Activated CD4-positive, alpha-beta T cell treated with anti-CD3 and anti-CD28 coated beads for 48 hours (primary cell): ENCODE results near the gene KIF26A.

Experiments
- DNase-seq: peaks from one replicate; pipeline ENCODE4 v3.0.0-alpha.2; 2020

Gene KIF26A

GRCh38 chr14:104181761-104182530 lies 43.6 kb downstream of the KIF26A start:
- DNase-seq: no peak

GRCh38 chr14:104182857-104183425 lies 44.6 kb downstream of the KIF26A start:
- DNase-seq: no peak

GRCh38 chr14:104183796-104184195 lies 45.4 kb downstream of the KIF26A start:
- no peak for DNase-seq

- DNase-seq: no peak
Measured at GRCh38 chr14:104184506-104184905, 46.1 kb downstream of the KIF26A start.

DNA sequence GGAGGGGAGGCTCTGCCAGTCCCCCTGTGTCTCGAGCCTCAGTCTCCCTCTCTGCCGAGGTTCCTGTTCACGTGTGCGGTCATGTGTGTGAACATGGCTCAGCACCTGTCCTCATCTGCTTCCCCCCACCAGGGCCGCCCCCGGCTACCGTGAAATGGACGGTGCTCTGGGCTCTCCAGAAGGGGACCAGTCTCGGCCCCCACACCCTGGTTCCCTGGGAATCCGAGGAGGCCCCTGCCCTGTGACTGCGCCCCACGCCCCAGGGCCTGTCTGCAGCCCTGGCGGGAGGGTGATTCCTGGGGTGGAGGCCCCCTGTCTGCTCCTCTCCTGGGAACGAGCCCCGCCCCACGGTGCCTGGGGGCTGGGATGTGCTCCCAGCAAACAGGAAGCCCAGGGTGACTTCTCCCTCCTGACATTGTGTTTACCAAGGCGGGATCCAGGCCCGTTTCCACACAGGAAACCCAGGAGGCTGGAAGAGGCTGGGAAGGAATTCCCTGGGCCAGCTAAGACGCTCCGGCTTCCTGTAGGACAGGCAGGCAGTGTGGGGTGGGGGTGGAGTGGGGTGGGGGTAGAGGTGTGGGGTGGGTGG lies 46.6 kb downstream of the KIF26A start:
- no peak for DNase-seq

GRCh38 chr14:104185916-104186495 lies 47.6 kb downstream of the KIF26A start:
- no peak for DNase-seq

- DNase-seq: no peak
Measured at GRCh38 chr14:104186575-104186974, 48.2 kb downstream of the KIF26A start.

DNA sequence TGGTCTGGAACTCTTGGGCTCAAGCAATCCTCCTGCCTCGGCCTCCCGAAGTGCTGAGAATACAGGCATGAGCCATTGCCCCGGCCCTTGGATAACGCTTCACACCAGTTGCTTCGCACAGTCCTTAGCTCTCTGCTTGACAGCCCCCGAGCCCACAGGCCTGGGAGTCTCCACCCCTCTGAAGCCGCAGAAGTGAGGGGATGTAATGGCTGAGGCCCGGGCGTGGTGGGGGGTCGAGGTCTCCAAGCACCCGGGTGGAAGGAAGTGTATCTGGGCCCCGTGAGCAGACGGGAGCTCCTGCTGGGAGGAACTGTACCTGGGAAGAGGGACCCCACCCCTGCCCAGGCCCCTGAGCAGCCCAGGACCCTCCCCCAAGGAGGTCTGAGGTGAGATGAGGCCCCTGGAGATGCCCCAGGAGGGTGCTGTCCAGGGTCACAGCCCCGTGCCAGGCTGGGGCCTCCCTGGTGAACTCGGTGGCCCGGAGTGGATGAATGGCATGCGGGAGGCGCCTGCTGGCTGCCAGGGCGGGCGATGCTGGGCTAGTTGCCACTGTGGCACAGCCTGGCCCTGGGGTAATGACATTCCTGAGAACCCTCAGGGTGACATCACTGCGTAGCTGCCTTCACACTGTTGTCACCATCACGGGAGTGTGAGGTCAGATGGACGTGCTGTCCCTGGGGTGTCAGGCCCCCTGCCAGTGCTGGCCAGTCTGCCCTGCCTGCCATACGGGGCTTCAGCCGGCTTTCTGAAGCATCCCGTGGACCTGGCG lies 48.9 kb downstream of the KIF26A start:
- DNase-seq: no peak

DNA sequence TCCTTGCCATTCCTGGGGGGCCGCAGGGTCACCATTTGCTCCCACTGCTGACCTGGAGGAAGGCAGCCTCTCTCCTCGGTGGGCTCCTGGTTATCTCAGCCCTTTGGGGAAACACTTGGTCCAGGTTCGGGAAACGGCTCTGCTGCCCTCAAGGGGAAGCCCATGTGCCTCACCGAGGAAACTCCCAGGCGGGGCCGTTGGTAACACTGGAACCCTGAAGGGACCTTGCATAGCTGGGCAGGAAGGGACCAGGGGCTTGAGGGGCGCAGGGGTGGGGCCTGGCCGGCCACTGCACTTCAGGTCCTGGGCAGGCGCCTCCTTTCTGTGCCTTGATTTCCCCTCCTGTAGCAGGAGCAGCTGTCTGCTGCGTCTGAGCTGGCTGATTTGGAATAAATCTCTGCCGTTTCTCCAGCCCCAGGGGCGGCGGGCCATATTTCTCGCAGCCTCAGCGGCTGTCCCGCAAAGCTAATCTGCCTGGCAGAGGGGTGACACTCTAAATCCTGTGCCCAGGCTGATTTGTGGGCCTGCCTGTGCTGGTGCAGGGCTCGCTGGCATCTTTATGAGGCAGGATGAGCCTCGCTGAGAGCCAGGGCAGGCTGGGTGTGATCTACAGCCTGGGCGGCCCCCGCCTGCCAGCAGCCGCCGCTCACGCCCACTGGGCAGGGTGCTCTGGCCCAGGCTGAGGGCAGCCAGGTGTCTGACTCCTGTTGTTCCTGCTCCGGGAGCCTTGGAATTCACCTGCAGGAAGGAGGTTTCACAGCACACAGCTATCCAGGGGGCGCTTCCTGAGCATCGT lies 49.7 kb downstream of the KIF26A start:
- DNase-seq: no peak

DNA sequence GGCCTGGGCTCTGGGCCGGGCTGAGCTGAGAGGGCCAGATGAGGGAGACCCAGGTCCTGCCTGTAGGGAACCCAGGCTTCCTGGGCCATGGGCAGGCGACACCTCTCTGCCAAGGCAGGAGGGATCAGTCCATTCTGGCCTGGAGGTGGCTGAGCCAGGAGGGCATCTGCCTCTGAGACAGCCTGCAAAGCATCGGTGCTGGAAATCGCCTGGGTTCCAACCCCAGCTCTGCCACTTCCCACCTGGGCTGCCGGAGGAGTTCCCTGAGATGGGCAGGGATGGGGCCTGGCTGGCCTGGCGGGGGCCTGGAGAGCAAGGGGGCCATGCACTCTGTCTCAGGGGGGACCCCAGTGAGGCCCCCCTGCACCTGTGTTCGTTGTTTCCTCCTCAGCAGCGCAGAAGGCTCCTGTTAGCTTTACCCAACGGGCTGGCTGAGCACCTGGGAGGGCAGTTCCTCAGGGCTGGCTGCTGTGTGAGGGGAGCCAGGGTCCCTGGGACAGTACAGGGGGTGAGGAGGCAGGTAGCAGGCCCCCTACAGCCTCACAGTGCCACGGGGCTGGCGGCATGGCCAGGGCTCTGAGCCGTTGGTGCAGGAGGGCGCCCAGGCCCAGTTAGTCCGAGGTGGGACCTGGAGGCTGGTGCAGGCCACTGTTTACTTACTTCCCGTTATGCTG lies 50.5 kb downstream of the KIF26A start:
- DNase-seq: no peak

- no peak for DNase-seq
Measured at GRCh38 chr14:104189629-104190335, 51.4 kb downstream of the KIF26A start.

DNA sequence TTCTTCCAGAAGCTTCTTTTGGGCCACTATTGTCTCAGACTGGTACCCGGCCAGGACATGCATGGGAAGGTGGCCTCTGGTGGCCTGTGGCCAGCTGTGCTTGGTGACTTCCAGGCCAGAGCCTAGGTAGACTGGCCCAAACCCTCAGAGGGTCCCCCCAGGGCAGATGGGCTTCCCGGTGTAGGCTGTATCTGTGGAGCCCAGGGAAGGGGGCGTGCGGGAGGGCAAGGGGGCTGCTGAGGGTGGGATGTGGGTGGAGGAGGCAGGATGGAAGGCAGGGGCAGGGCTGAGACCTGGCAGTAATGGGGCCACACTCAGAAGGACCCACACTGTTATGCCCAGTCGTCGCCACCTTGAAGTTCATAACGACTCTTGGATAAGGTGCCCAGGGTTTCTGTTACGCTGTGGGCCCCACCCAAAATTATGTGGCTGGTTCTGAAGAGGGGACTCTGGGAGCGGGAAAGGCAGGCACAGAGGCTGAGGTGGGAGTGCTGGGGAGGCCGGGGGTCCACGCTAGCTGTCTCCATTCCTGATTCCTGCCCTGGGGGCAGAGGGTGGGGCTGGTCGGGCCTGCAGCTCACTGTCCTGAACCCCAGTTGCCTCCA lies 52.1 kb downstream of the KIF26A start:
- no peak for DNase-seq

DNA sequence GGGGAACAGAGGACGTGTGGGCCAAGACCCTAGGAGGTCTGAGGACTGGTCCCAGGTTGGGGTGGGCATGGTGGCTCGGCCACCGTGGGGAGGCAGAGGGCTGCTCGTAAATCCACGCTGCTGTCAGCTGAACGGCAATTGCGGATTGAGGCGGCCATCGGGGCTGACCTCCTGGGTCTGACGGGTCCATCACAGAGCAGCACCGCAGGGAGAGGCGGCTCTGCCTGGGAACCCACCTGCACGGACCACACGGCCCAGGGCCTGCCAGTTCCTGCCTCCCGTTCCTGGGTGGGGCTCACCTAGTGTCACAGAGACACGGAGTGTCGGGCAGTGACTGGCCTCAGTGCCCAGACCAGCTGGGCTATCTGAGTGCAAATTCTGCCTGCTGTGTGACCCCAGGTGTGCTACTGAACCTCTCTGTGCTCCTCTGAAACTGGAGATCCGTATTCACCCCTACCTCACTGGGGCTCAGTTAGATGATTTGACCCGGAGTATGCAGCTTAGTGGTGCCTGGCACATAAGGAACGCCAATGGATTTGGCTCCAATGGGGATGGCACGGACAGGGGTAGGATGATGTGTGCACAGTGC lies 53.1 kb downstream of the KIF26A start:
- DNase-seq: no peak

- no peak for DNase-seq
Measured at GRCh38 chr14:104192146-104192882, 53.9 kb downstream of the KIF26A start.

DNA sequence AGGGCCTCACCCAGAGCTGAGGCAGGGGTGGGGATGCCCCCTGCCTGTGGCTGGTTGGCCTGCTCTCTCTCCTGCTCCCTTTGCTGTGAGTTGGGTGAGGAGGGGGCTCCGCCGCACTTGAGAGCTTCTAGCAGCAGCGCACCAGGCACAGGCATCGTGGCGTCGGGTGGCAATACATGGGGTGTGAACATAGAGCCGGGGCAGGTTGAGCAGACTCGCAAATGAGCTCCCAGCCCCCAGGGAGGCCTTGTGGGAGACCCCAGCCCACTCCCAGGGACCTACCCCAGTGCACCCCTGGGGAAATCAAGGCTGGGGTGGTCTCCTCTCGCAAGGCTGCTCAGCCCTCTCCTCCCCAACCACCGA lies 54.5 kb downstream of the KIF26A start:
- DNase-seq: no peak

- DNase-seq: no peak
Measured at GRCh38 chr14:104194016-104194415, 55.6 kb downstream of the KIF26A start.

DNA sequence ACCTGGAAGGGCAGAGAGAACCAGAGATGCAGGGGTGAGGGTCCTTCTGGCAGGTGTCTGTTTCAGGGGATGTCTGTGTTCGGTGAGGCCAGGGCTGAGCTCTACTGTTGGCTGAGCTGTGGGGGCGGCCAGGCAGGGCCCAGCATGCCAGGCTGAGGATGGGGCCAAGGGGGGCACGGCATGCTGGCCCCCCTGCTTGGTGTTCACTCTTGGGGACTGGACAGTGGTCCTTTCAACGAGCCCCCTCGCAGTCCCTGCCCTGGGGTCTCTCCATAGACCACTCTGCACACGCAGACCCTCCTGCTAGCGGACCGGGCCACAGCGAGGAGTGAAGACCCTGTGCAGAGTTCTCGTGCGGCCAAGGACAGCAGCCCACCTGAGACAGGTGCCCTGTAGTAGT lies 56.3 kb downstream of the KIF26A start:
- no peak for DNase-seq

GRCh38 chr14:104195361-104195760 lies 57.0 kb downstream of the KIF26A start:
- no peak for DNase-seq

GRCh38 chr14:104195878-104196277 lies 57.5 kb downstream of the KIF26A start:
- no peak for DNase-seq
